Fibroblast of lung (primary cell): ENCODE results near the gene RTL10. TPM values are rescaled to one million over a fixed set of nuclear protein-coding genes. Genes with fewer than 3 reads are reported as not detected.

ENCODE experiments used
- DNase-seq, 2 donors: peaks; one replicate each; pipeline versions ENCODE4 v3.0.0 to v3.0.0-alpha.2; 2010; ENCODE audit warnings: low read depth in 2 of 2
- H2AFZ ChIP-seq: 2 replicates; pipeline ENCODE4 v1.5.1; 2012; ENCODE audit warnings: low read length, control low read depth, inconsistent platforms
- H3K27ac ChIP-seq: 2 replicates; pipeline ENCODE4 v1.5.1; 2011; ENCODE audit warnings: low read length, control low read depth; ENCODE audit not compliant: insufficient read depth
- H3K27me3 ChIP-seq: 2 replicates; pipeline ENCODE4 v1.5.1; 2011; ENCODE audit warnings: mild to moderate bottlenecking, low read length; ENCODE audit not compliant: control insufficient read depth, insufficient read depth
- H3K36me3 ChIP-seq: 2 replicates; pipeline ENCODE4 v1.5.1; 2011; ENCODE audit warnings: low read length; ENCODE audit not compliant: control insufficient read depth, insufficient read depth
- H3K4me1 ChIP-seq: 2 replicates; pipeline ENCODE4 v1.5.1; 2011; ENCODE audit warnings: low read length; ENCODE audit not compliant: control insufficient read depth, insufficient read depth; ENCODE audit errors: extremely low read depth
- H3K4me2 ChIP-seq: 2 replicates; pipeline ENCODE4 v1.5.1; 2011; ENCODE audit warnings: low read length, control low read depth; ENCODE audit not compliant: insufficient read depth; ENCODE audit errors: extremely low read depth
- H3K4me3 ChIP-seq, 4 experiments: fragments of 200-600 bp in 1 of 4; sonication (generic) in 1 of 4; replicated peaks in 1 of 4; 2 replicates each; pipeline ENCODE4 v1.5.1; 2011 to 2016; ENCODE audit warnings: low read length in 4 of 4, low read depth in 3 of 4, mild to moderate bottlenecking in 3 of 4, control low read depth in 2 of 4, inconsistent platforms in 1 of 4, mixed read lengths in 1 of 4; ENCODE audit not compliant: insufficient read depth in 1 of 4; ENCODE audit errors: control extremely low read depth in 1 of 4
- H3K79me2 ChIP-seq: 2 replicates; pipeline ENCODE4 v1.5.1; 2012; ENCODE audit warnings: mild to moderate bottlenecking, low read length, inconsistent platforms; ENCODE audit not compliant: control insufficient read depth, insufficient read depth
- H3K9ac ChIP-seq: 2 replicates; pipeline ENCODE4 v1.5.1; 2011; ENCODE audit warnings: mild to moderate bottlenecking, low read length, control low read depth; ENCODE audit not compliant: insufficient read depth
- H3K9me3 ChIP-seq: 2 replicates; pipeline ENCODE4 v1.5.1; 2012; ENCODE audit warnings: low read depth, low read length; ENCODE audit not compliant: control insufficient read depth, insufficient read depth
- H4K20me1 ChIP-seq: 2 replicates; pipeline ENCODE4 v1.5.1; 2011; ENCODE audit warnings: low read length; ENCODE audit not compliant: control insufficient read depth, insufficient read depth; ENCODE audit errors: extremely low read depth
- CTCF ChIP-seq, 2 donors: IDR thresholded peaks in 1 of 2; conservative IDR thresholded peaks in 1 of 2; 1 replicate in 1 of 2; 2 replicates in 1 of 2; pipeline ENCODE4 v1.5.1; 2011 to 2012; ENCODE audit warnings: low read length in 2 of 2, control low read depth in 1 of 2, inconsistent platforms in 1 of 2, low read depth in 1 of 2, mild to moderate bottlenecking in 1 of 2
- EZH2 ChIP-seq: IDR thresholded peaks from 2 replicates; pipeline ENCODE4 v1.5.1; 2012; ENCODE audit warnings: low read length, control low read depth, mild to moderate bottlenecking; ENCODE audit errors: missing control alignments
- polyA plus RNA-seq, 2 donors: library from polyadenylated mRNA; depleted of rRNA in 1 of 2; stranded (reverse) in 1 of 2; unstranded in 1 of 2; fragments of >200 nt; gene quantifications; 2 replicates each; pipeline ENCODE4 v1.2.1, GENCODE V29; 2011 to 2012; ENCODE audit warnings: missing spikeins in 1 of 2
- total RNA-seq: library from RNA; depleted of rRNA; stranded (reverse); fragments of >200 nt; gene quantifications from 2 replicates; pipeline ENCODE4 v1.2.1, GENCODE V29; 2014

Gene RTL10
- total and polyA plus RNA-seq, 2 donors (not counting 1 experiment from before 2014, with no cell fraction given), result 6.5 to 7.3 TPM

- Histone ChIP-seq H4K20me1 (no peaks in the 10 kb centered on the region), H3K9me3 (no peaks in the 10 kb centered on the region), H2AFZ (no peak overlapping the region), H3K36me3 (peaks cover 12% of the 10 kb centered on the region), H3K27me3 (no peaks in the 10 kb centered on the region), H3K79me2 (peaks cover 47% of the 10 kb centered on the region), H3K27ac (no peak overlapping the region), H3K9ac (no peak overlapping the region), H3K4me1 (peaks cover 6% of the 10 kb centered on the region), H3K4me2 (no peak overlapping the region), H3K4me3 (no peak overlapping the region)
- TF ChIP-seq CTCF (conservative IDR thresholded peaks at IDR 0.05 in 1 of 2, IDR thresholded peaks at IDR 0.05 in 1 of 2; ENCODE audit: low read depth in 1 of 2, low read length in 2 of 2), result no peak
- no peak for TF ChIP-seq EZH2
- DNase-seq, result no peak
Measured at GRCh38 chr22:19850763-19851109, 3.9 kb downstream of the RTL10 start.

- H3K79me2 ChIP-seq, result peaks cover 41% of the 10 kb centered on the region
- peaks cover 12% of the 10 kb centered on the region for H3K36me3 ChIP-seq
- no peak overlapping the region for H2AFZ ChIP-seq
- peaks cover 4% of the 10 kb centered on the region for H3K4me1 ChIP-seq
- no peak for TF ChIP-seq CTCF (conservative IDR thresholded peaks at IDR 0.05 in 1 of 2, IDR thresholded peaks at IDR 0.05 in 1 of 2; ENCODE audit: low read depth in 1 of 2, low read length in 2 of 2)
- TF ChIP-seq EZH2, result no peak
- no peaks in the 10 kb centered on the region for H3K9me3 ChIP-seq
- no peak overlapping the region for H3K9ac ChIP-seq
- no peak overlapping the region for H3K4me3 ChIP-seq
- DNase-seq, result no peak
- H4K20me1 ChIP-seq, result no peaks in the 10 kb centered on the region
- H3K27ac ChIP-seq, result no peak overlapping the region
- no peaks in the 10 kb centered on the region for H3K27me3 ChIP-seq
- H3K4me2 ChIP-seq, result no peak overlapping the region
Measured at GRCh38 chr22:19849835-19850762, 4.6 kb downstream of the RTL10 start.

- Histone ChIP-seq H3K4me2 (no peak overlapping the region), H3K4me1 (peaks cover 8% of the 10 kb centered on the region), H3K79me2 (peaks cover 30% of the 10 kb centered on the region), H3K27ac (no peak overlapping the region), H4K20me1 (no peaks in the 10 kb centered on the region), H3K27me3 (no peaks in the 10 kb centered on the region), H3K9ac (no peak overlapping the region), H2AFZ (no peak overlapping the region), H3K4me3 (no peak overlapping the region), H3K9me3 (no peaks in the 10 kb centered on the region), H3K36me3 (peaks cover 12% of the 10 kb centered on the region)
- peak in 1 of 2 donors; percentile 14 for DNase-seq
- TF ChIP-seq EZH2 (no peak), CTCF (conservative IDR thresholded peaks at IDR 0.05 in 1 of 2, IDR thresholded peaks at IDR 0.05 in 1 of 2; ENCODE audit: low read depth in 1 of 2, low read length in 2 of 2) (no peak)
Measured at GRCh38 chr22:19848298-19849224, 6.1 kb downstream of the RTL10 start.
